ENCODE measurements around the gene CCDC149. TPM values are rescaled to one million over a fixed set of nuclear protein-coding genes. Genes with fewer than 3 reads are reported as not detected.

CCDC149 gene
- total RNA-seq, 2 experiments from 2014 or later: not detected

DNA sequence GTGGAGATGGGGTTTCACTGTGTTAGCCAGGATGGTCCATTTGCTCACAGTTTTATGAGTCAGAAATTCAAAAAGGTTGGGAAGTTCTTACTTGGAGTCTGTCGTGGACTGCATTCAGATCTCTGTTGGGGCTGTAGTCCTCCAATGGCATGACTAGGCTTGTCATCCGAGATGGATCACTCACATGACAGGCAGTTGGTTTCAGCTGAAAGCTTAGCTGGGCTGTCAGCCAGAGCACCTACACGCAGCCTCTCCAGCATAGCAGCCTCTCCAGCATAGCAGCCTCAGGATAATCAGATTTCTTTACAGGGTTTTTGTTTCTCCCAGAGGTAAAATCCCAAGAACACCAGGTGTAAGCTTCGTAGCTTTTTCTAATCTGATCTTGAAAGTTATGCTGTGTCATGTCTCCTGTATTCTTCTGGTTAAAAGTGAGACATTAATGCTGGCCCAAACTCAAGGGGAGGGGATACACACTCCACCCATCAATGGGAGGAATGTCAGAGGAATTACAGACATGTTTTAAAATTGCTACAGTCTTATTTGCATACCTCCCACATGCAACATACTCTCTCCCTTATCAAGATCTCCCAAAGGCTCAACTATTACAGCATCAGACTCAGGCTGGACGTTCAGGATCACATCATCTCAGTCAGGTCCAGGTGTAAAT, 149.1 kb downstream of the CCDC149 start:
- POLR2A ChIA-PET: no interaction called here
- CTCF ChIA-PET: no interaction called here

Other genes starting within 250 kb of the CCDC149 start
- not detected for gene SOD3, start 117.5 kb downstream of the CCDC149 start, total RNA-seq
- gene LGI2, start 117.9 kb upstream of the CCDC149 start, total RNA-seq: not detected
- gene SEPSECS, start 247.4 kb upstream of the CCDC149 start, total RNA-seq: 10 to 100 TPM in 1 of 2 experiments, 1 to 10 TPM in 1; 7.5 to 10.4 TPM

All from activated CD8-positive, alpha-beta memory T cell treated with anti-CD3 and anti-CD28 coated beads for 36 hours (primary cell).